GM18520 (cell line): ENCODE measurements around the gene NKAPL.
"Not testable (repeated sequence)": the region's sequence is repeated elsewhere in the genome, so short reads cannot be mapped to it uniquely, and the experiment has no call there.

ENCODE experiments used
- ATAC-seq: cut with Tn5 transposase; IDR thresholded peaks from one replicate; pipeline ENCODE4 v1.9.1; 2021; ENCODE audit not compliant: unreplicated experiment

NKAPL gene

DNA sequence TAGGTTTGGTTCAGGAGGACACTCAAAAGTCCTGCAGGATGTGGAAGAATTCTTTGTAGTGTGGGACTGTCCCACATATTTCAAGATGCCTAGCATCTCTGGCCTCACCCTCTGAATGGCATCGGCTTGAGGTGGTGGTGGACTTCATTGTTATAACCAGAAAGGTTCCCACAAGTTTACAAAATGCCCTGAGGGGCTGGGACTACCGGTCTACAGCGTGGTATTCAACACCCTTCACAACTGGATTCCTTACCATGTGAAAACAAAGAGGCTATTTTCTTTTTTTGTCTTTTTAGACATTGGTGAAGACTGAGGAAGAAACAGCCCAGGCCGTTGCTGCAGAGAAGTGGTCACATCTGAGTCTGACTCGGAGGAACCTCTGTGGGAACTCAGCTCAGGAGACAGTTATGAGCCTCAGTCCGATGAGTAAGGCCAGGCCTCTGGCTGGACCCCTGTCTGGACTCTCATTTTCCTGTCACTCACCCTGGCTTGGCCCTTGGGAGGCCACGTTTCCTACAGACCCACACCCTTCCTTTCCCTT is 37.5 kb downstream of the NKAPL start:
- ATAC-seq: no peak

- ATAC-seq: no peak
Observed at GRCh38 chr6:28303570-28303969, 44.5 kb downstream of the NKAPL start.

DNA sequence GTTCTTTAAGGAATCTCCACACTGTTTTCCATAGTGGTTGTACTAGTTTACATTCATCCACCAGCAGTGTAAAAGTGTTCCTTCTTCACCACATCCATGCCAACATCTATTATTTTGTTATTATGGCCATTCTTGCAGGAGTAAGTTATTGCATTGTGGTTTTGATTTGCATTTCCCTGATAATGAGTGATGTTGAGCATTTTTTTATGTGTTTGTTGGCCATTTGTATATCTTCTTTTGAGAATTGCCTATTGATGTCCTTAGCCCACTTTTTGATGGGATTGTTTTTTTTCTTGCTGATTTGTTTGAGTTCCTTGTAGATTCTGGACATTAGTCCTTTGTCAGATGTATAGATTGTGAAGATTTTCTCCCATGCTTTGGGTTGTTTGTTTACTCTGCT is 47.3 kb downstream of the NKAPL start:
- ATAC-seq: not testable (repeated sequence)
